D721Med (cell line): Measurements from ENCODE around the gene CFAP161.

Experiments used
- DNase-seq: peaks from one replicate; pipeline ENCODE4 v3.0.0; 2011; ENCODE audit warnings: low spot score; ENCODE audit not compliant: insufficient read length
- FAIRE-seq: peaks from 2 replicates; lab custom pipeline; 2011; peaks lifted over from hg19 to GRCh38; lab: Jason Lieb, UNC
- CTCF ChIP-seq: IDR thresholded peaks from 2 replicates; pipeline ENCODE4 v1.5.1; 2012; ENCODE audit warnings: mild to moderate bottlenecking, control low read depth; ENCODE audit not compliant: insufficient read depth; ENCODE audit errors: missing control alignments

Gene CFAP161

GRCh38 chr15:81174792-81175327, 40.8 kb downstream of the CFAP161 start:
- TF ChIP-seq CTCF = no peak
- FAIRE-seq (no peak), DNase-seq (no peak)

- FAIRE-seq (no peak), DNase-seq (no peak)
- no peak for TF ChIP-seq CTCF
Measured at GRCh38 chr15:81175496-81175895, 41.4 kb downstream of the CFAP161 start.

- FAIRE-seq = no peak
- no peak for TF ChIP-seq CTCF
- DNase-seq = no peak
Measured at GRCh38 chr15:81176291-81176893, 42.3 kb downstream of the CFAP161 start.

GRCh38 chr15:81178365-81178764, 44.3 kb downstream of the CFAP161 start:
- FAIRE-seq (no peak), DNase-seq (no peak)
- no peak for TF ChIP-seq CTCF

GRCh38 chr15:81181220-81181619, 47.1 kb downstream of the CFAP161 start:
- no peak for TF ChIP-seq CTCF
- no peak for FAIRE-seq
- DNase-seq = no peak

DNA sequence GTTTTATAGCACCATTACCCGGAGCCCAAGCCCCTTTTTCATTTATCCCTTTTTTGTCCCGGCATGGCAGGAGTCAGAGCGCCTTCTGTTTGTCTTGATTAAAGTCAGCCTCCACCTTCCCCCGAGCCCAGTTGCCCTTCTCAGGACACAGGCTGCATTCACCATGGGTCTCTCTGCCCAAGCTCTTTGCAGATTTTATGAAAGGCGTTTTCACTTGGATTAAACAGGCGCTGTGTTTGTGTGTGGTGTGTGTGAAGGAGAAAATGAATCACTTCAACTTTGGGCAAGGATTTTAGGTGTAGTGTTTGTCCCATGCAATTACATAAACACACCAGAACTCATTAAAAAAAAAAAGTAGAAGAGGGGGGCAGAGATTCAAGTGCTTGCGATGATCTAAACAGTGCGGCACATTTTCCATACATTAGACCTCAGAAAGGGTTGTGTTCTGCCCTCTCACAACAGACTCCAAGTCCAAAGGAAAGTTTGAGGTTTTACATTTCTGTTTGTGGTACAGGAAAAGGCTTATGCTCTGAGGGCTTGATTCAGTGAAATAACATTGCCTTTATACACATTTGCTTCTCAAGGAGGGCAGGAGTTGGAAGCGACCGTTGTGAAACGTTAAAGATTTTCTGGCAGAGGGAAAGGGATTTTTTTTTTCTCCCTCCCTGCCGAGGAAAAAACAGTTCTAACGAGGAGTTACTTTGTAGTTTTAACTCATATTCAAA, 48.1 kb downstream of the CFAP161 start:
- FAIRE-seq (no peak), DNase-seq (no peak)
- TF ChIP-seq CTCF = no peak

DNA sequence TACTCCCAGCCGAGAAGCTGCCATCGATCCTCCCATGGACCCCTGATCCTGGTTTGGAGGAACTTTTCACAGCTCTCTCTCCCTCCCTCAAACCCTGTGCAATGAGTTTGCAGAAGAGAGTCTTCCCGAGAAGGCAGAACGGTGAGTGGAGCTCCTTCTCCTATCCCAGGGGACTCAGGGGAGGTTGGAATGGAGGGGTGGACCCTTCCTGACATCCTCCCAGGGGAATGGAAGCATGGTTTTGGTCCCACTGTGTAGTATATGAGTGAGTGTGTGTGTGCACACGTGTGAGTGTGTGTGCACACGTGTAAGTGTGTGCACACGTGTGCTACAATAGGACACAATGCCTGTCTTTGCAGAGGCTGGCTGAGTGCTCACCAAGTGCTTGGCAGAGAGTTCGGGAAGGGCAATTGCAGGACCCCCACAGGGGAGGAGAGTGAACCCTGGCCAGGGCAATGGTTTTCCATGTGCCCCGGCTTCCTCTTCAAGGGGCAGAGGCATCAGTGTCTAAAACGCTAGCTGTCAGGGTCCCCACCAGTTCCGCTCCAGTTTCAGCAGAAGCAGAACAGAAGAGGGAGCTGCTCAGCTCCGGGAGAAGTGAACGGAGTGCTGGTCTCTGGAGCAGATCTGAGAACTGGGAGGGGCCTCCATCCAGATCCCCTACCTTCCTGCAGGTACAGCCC, 48.8 kb downstream of the CFAP161 start:
- TF ChIP-seq CTCF = no peak
- DNase-seq (no peak), FAIRE-seq (no peak)
